ENCODE results near the gene ADSS1.
A peak's percentile ranks its signal among the peaks of the same experiment; 100 is the strongest.

Gene ADSS1

GRCh38 chr14:104710071-104710735 is 13.8 kb upstream of the ADSS1 start:
- Mint-ChIP-seq H3K36me3 (ENCODE audit: low read depth) (peaks cover 12% of the 10 kb centered on the region), H3K27me3 (ENCODE audit: low read depth) (no peaks in the 10 kb centered on the region), H3K9me3 (no peaks in the 10 kb centered on the region), H3K4me1 (ENCODE audit: low read depth) (peaks cover 2% of the 10 kb centered on the region), H3K4me3 (no peak overlapping the region), H3K27ac (no peak overlapping the region)
- DNase-seq (ENCODE audit: low spot score) = no peak

GRCh38 chr14:104712881-104713734 is 10.9 kb upstream of the ADSS1 start:
- no peak for DNase-seq (ENCODE audit: low spot score)
- peaks cover 2% of the 10 kb centered on the region for H3K4me1 Mint-ChIP-seq (ENCODE audit: low read depth)
- no peak overlapping the region for H3K4me3 Mint-ChIP-seq
- no peak overlapping the region for H3K27ac Mint-ChIP-seq
- no peaks in the 10 kb centered on the region for H3K27me3 Mint-ChIP-seq (ENCODE audit: low read depth)
- peaks cover 20% of the 10 kb centered on the region for H3K36me3 Mint-ChIP-seq (ENCODE audit: low read depth)
- H3K9me3 Mint-ChIP-seq = no peaks in the 10 kb centered on the region

- no peaks in the 10 kb centered on the region for H3K9me3 Mint-ChIP-seq
- peaks cover 18% of the 10 kb centered on the region for H3K36me3 Mint-ChIP-seq (ENCODE audit: low read depth)
- H3K27me3 Mint-ChIP-seq (ENCODE audit: low read depth) = no peaks in the 10 kb centered on the region
- H3K27ac Mint-ChIP-seq = no peak overlapping the region
- no peaks in the 10 kb centered on the region for H3K4me1 Mint-ChIP-seq (ENCODE audit: low read depth)
- H3K4me3 Mint-ChIP-seq = no peak overlapping the region
- no peak for DNase-seq (ENCODE audit: low spot score)
Measured at GRCh38 chr14:104714066-104714465, 10.0 kb upstream of the ADSS1 start.

GRCh38 chr14:104714681-104715080 is 9.3 kb upstream of the ADSS1 start:
- Mint-ChIP-seq H3K36me3 (ENCODE audit: low read depth) (peaks cover 20% of the 10 kb centered on the region), H3K4me3 (no peak overlapping the region)

GRCh38 chr14:104715416-104715815 is 8.6 kb upstream of the ADSS1 start:
- no peaks in the 10 kb centered on the region for H3K4me1 Mint-ChIP-seq (ENCODE audit: low read depth)
- H3K27ac Mint-ChIP-seq = no peak overlapping the region
- no peaks in the 10 kb centered on the region for H3K9me3 Mint-ChIP-seq
- DNase-seq (ENCODE audit: low spot score) = no peak
- no peaks in the 10 kb centered on the region for H3K27me3 Mint-ChIP-seq (ENCODE audit: low read depth)
- H3K4me3 Mint-ChIP-seq = no peak overlapping the region
- peaks cover 21% of the 10 kb centered on the region for H3K36me3 Mint-ChIP-seq (ENCODE audit: low read depth)

More at GRCh38 chr14:104714681-104715080, 9.3 kb upstream of the ADSS1 start:
- no peaks in the 10 kb centered on the region for H3K27me3 Mint-ChIP-seq (ENCODE audit: low read depth)
- no peak overlapping the region for H3K27ac Mint-ChIP-seq
- H3K9me3 Mint-ChIP-seq = no peaks in the 10 kb centered on the region
- H3K4me1 Mint-ChIP-seq (ENCODE audit: low read depth) = no peaks in the 10 kb centered on the region
- DNase-seq (ENCODE audit: low spot score) = no peak

GRCh38 chr14:104715871-104716270 is 8.2 kb upstream of the ADSS1 start:
- H3K27me3 Mint-ChIP-seq (ENCODE audit: low read depth) = no peaks in the 10 kb centered on the region
- no peak for DNase-seq (ENCODE audit: low spot score)
- no peaks in the 10 kb centered on the region for H3K9me3 Mint-ChIP-seq
- no peak overlapping the region for H3K27ac Mint-ChIP-seq
- peaks cover 20% of the 10 kb centered on the region for H3K36me3 Mint-ChIP-seq (ENCODE audit: low read depth)
- H3K4me3 Mint-ChIP-seq = no peak overlapping the region
- no peaks in the 10 kb centered on the region for H3K4me1 Mint-ChIP-seq (ENCODE audit: low read depth)

GRCh38 chr14:104717137-104717536 is 6.9 kb upstream of the ADSS1 start:
- no peak overlapping the region for H3K27ac Mint-ChIP-seq
- H3K4me3 Mint-ChIP-seq = no peak overlapping the region
- H3K36me3 Mint-ChIP-seq (ENCODE audit: low read depth) = peaks cover 22% of the 10 kb centered on the region
- H3K9me3 Mint-ChIP-seq = no peaks in the 10 kb centered on the region
- no peaks in the 10 kb centered on the region for H3K27me3 Mint-ChIP-seq (ENCODE audit: low read depth)
- DNase-seq (ENCODE audit: low spot score) = no peak
- H3K4me1 Mint-ChIP-seq (ENCODE audit: low read depth) = no peaks in the 10 kb centered on the region

GRCh38 chr14:104717646-104718045 is 6.4 kb upstream of the ADSS1 start:
- no peak for DNase-seq (ENCODE audit: low spot score)
- H3K27ac Mint-ChIP-seq = no peak overlapping the region
- H3K27me3 Mint-ChIP-seq (ENCODE audit: low read depth) = no peaks in the 10 kb centered on the region
- peaks cover 22% of the 10 kb centered on the region for H3K36me3 Mint-ChIP-seq (ENCODE audit: low read depth)
- H3K4me1 Mint-ChIP-seq (ENCODE audit: low read depth) = no peaks in the 10 kb centered on the region
- no peak overlapping the region for H3K4me3 Mint-ChIP-seq
- no peaks in the 10 kb centered on the region for H3K9me3 Mint-ChIP-seq

- peak overlapping the region; percentile 49 for H3K27ac Mint-ChIP-seq
- H3K4me3 Mint-ChIP-seq = no peak overlapping the region
- H3K9me3 Mint-ChIP-seq = no peaks in the 10 kb centered on the region
- no peaks in the 10 kb centered on the region for H3K4me1 Mint-ChIP-seq (ENCODE audit: low read depth)
- H3K27me3 Mint-ChIP-seq (ENCODE audit: low read depth) = no peaks in the 10 kb centered on the region
- H3K36me3 Mint-ChIP-seq (ENCODE audit: low read depth) = peaks cover 22% of the 10 kb centered on the region
- no peak for DNase-seq (ENCODE audit: low spot score)
Measured at GRCh38 chr14:104718147-104718546, 5.9 kb upstream of the ADSS1 start.

GRCh38 chr14:104718871-104719270 is 5.2 kb upstream of the ADSS1 start:
- Mint-ChIP-seq H3K4me3 (no peak overlapping the region), H3K27me3 (ENCODE audit: low read depth) (no peaks in the 10 kb centered on the region), H3K36me3 (ENCODE audit: low read depth) (peaks cover 22% of the 10 kb centered on the region), H3K27ac (no peak overlapping the region), H3K9me3 (no peaks in the 10 kb centered on the region), H3K4me1 (ENCODE audit: low read depth) (no peaks in the 10 kb centered on the region)
- DNase-seq (ENCODE audit: low spot score) = no peak

GRCh38 chr14:104719343-104719742 is 4.7 kb upstream of the ADSS1 start:
- no peaks in the 10 kb centered on the region for H3K27me3 Mint-ChIP-seq (ENCODE audit: low read depth)
- no peak for DNase-seq (ENCODE audit: low spot score)
- no peaks in the 10 kb centered on the region for H3K9me3 Mint-ChIP-seq
- no peak overlapping the region for H3K27ac Mint-ChIP-seq
- no peak overlapping the region for H3K4me3 Mint-ChIP-seq
- H3K36me3 Mint-ChIP-seq (ENCODE audit: low read depth) = peaks cover 22% of the 10 kb centered on the region
- no peaks in the 10 kb centered on the region for H3K4me1 Mint-ChIP-seq (ENCODE audit: low read depth)

GRCh38 chr14:104721505-104722431 is 2.3 kb upstream of the ADSS1 start:
- no peak for DNase-seq (ENCODE audit: low spot score)
- no peaks in the 10 kb centered on the region for H3K27me3 Mint-ChIP-seq (ENCODE audit: low read depth)
- H3K36me3 Mint-ChIP-seq (ENCODE audit: low read depth) = peaks cover 15% of the 10 kb centered on the region
- H3K9me3 Mint-ChIP-seq = no peaks in the 10 kb centered on the region
- H3K4me3 Mint-ChIP-seq = no peak overlapping the region
- H3K4me1 Mint-ChIP-seq (ENCODE audit: low read depth) = no peaks in the 10 kb centered on the region
- no peak overlapping the region for H3K27ac Mint-ChIP-seq

GRCh38 chr14:104722938-104723650 is 935 bp upstream of the ADSS1 start:
- Mint-ChIP-seq H3K36me3 (ENCODE audit: low read depth) (peaks cover 9% of the 10 kb centered on the region), H3K27ac (no peak overlapping the region), H3K4me1 (ENCODE audit: low read depth) (no peaks in the 10 kb centered on the region), H3K9me3 (no peaks in the 10 kb centered on the region), H3K4me3 (no peak overlapping the region), H3K27me3 (ENCODE audit: low read depth) (no peaks in the 10 kb centered on the region)
- no peak for DNase-seq (ENCODE audit: low spot score)
